Endodermal cell (in vitro differentiated cells): ENCODE data around the gene PRR20G. TPM values are rescaled to one million over a fixed set of nuclear protein-coding genes. Genes with fewer than 3 reads are reported as not detected.

ENCODE experiments used
- DNase-seq: peaks from one replicate; pipeline ENCODE4 v3.0.0-alpha.2; 2017
- H3K27ac ChIP-seq: 2 replicates; pipeline ENCODE4 v1.5.1; 2013; ENCODE audit warnings: mild to moderate bottlenecking, low read depth, low read length, moderate library complexity
- H3K27me3 ChIP-seq: 2 replicates; pipeline ENCODE4 v1.6.1; 2013; ENCODE audit warnings: mild to moderate bottlenecking, low read length, moderate library complexity; ENCODE audit not compliant: insufficient read depth, control insufficient read depth, poor library complexity, severe bottlenecking
- H3K36me3 ChIP-seq: 2 replicates; pipeline ENCODE4 v1.7.0; 2013; ENCODE audit warnings: mild to moderate bottlenecking, low read length, moderate library complexity; ENCODE audit not compliant: control insufficient read depth, insufficient read depth
- H3K4me1 ChIP-seq: one replicate; pipeline ENCODE4 v1.7.0; 2013; ENCODE audit warnings: low read length; ENCODE audit not compliant: control insufficient read depth, insufficient read depth
- H3K4me3 ChIP-seq: 2 replicates; pipeline ENCODE4 v1.5.1; 2013; ENCODE audit warnings: mild to moderate bottlenecking, low read length, moderate library complexity
- H3K9ac ChIP-seq: 2 replicates; pipeline ENCODE4 v1.6.1; 2013; ENCODE audit warnings: mild to moderate bottlenecking, low read length, moderate library complexity; ENCODE audit not compliant: poor library complexity, severe bottlenecking; ENCODE audit errors: extremely low read depth
- H3K9me3 ChIP-seq: 2 replicates; pipeline ENCODE4 v1.6.1; 2013; ENCODE audit warnings: mild to moderate bottlenecking, low read length, moderate library complexity; ENCODE audit not compliant: control insufficient read depth
- H3K27ac Mint-ChIP-seq: 2 replicates; pipeline ENCODE4 v1.8.0; 2020; ENCODE audit warnings: mixed read lengths
- H3K27me3 Mint-ChIP-seq: 2 replicates; pipeline ENCODE4 v1.8.0; 2021; ENCODE audit warnings: mild to moderate bottlenecking, mixed read lengths; ENCODE audit not compliant: insufficient read depth
- H3K36me3 Mint-ChIP-seq: 2 replicates; pipeline ENCODE4 v1.8.0; 2020; ENCODE audit warnings: low read depth, mixed read lengths
- H3K4me1 Mint-ChIP-seq: 2 replicates; pipeline ENCODE4 v1.8.0; 2020; ENCODE audit warnings: mixed read lengths
- H3K4me3 Mint-ChIP-seq: 2 replicates; pipeline ENCODE4 v1.8.0; 2020; ENCODE audit warnings: mild to moderate bottlenecking, moderate library complexity, mixed read lengths
- H3K9me3 Mint-ChIP-seq: 2 replicates; pipeline ENCODE4 v1.8.0; 2020; ENCODE audit warnings: mild to moderate bottlenecking, mixed read lengths
- WGBS, 2 experiments: methylation state at CpG; one replicate each; pipeline versions ENCODE4 v1.1.5 to v1.1.7; 2013; ENCODE audit warnings: missing lambda C conversion rate in 2 of 2, mixed read lengths in 1 of 2; ENCODE audit not compliant: insufficient coverage in 1 of 2, insufficient read length in 1 of 2; 5-methylcytosine and 5-hydroxymethylcytosine counted together
- total RNA-seq, 2 donors: library from RNA; stranded (reverse); fragmentation: NEBNext Ultra II Directional in 1 of 2; extraction: Animal tissue kit (Norgen Biotek cat#: 25700) in 1 of 2; gene quantifications; 2 replicates in 1 of 2; 3 replicates in 1 of 2; pipeline ENCODE4 v1.2.1, GENCODE V29; 2021
- TF ChIP-seq, protein P1 (sequence below): fragments of 200-600 bp; sonication (generic); conservative IDR thresholded peaks from 2 replicates; pipeline ENCODE4 v1.5.0; 2021; ENCODE audit warnings: antibody characterized with exemption, mild to moderate bottlenecking

PRR20G gene
- total RNA-seq, 2 donors from 2014 or later, result not detected

GRCh38 chr3:127307916-127308315 lies 20.1 kb upstream of the PRR20G start:
- TF ChIP-seq, protein P1, sequence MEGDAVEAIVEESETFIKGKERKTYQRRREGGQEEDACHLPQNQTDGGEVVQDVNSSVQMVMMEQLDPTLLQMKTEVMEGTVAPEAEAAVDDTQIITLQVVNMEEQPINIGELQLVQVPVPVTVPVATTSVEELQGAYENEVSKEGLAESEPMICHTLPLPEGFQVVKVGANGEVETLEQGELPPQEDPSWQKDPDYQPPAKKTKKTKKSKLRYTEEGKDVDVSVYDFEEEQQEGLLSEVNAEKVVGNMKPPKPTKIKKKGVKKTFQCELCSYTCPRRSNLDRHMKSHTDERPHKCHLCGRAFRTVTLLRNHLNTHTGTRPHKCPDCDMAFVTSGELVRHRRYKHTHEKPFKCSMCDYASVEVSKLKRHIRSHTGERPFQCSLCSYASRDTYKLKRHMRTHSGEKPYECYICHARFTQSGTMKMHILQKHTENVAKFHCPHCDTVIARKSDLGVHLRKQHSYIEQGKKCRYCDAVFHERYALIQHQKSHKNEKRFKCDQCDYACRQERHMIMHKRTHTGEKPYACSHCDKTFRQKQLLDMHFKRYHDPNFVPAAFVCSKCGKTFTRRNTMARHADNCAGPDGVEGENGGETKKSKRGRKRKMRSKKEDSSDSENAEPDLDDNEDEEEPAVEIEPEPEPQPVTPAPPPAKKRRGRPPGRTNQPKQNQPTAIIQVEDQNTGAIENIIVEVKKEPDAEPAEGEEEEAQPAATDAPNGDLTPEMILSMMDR, result no peak
- WGBS, 2 experiments, result 96 to 97% methylated on average over 3 of the region's 4 CpGs
- no peak overlapping the region for H3K4me3 Mint-ChIP-seq

DNA sequence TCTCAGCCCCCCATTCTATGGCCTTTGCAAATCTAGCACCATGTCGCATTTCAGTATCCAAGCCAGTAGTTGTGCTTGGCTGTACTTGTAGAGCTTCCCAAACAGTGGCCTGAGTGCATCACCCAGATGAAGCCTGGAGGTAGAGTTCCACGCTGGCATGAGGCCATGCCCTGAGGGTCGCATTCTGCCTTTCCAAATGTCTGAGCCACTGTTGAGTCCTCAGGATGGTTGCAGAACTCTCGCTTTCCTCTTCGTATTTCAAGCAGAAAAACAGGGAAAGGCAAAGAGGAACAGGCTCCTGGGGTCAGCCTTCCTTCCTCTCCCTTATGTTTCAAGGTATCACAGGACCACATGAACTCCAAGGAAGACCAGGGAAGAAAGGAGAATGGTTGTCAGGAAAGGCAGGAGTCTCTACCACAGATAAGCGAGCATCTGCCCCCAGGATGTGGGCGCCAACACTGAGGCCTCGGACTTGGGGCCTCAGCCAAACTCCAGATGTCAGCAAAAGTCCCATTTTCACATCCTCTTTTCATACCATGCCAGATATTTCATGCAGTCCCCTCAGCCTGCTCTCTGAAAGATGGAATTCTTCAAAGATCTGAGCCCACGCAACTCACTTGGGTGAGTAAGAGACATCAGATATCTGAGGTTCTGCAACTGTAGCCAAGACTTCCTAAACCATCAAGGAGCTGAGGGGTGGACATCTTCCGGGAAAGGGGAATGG lies 19.4 kb upstream of the PRR20G start:
- 81 to 88% methylated on average over 5 to 10 of the region's 10 CpGs for WGBS, 2 experiments

More at GRCh38 chr3:127307916-127308315, 20.1 kb upstream of the PRR20G start:
- Mint-ChIP-seq H3K27ac (no peak overlapping the region), H3K36me3 (no peaks in the 10 kb centered on the region), H3K9me3 (peaks cover 4% of the 10 kb centered on the region), H3K4me1 (no peaks in the 10 kb centered on the region), H3K27me3 (peaks cover 16% of the 10 kb centered on the region)
- no peaks in the 10 kb centered on the region for H3K9me3 ChIP-seq
- H3K4me1 ChIP-seq, result no peaks in the 10 kb centered on the region
- DNase-seq, result no peak
- no peak overlapping the region for H3K27ac ChIP-seq
- H3K9ac ChIP-seq, result no peak overlapping the region
- H3K27me3 ChIP-seq, result no peaks in the 10 kb centered on the region
- no peak overlapping the region for H3K4me3 ChIP-seq
- no peaks in the 10 kb centered on the region for H3K36me3 ChIP-seq

DNA sequence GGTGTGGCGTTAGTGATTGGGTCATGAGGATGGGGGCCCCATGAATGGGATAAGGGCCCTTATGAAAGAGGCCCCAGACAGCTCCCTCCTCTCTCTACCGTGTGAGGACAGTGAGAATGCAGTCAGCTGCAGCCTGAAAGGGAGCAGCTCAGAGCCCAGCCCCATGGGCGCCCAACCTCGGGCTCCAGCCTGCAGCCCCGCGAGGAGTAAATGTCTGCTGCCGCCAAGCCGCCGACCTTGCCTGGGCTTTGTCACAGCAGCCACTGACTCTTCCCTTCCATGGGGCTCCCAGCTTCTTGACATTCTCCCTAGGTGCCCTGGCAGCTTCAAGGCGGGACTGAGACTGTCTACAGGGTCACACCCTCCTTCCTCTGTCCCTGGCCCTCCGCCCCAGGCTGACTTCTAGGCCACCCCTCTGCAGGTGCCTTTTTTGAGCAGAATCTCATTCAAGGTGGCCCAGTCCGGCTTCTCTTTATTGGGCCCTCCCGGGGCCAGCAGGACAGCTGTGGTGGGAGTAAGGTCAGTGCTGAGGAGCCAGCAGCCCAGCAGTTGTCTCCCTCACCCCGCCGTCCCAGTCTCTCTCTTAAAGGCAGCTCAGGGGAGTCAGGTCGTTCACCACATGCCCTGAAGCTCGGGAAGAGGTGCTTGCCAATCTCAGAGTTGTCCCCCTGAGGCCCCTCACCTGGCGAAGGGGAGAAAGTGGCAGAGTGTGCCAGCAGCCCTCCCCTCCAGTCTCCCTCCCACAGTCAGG lies 18.7 kb upstream of the PRR20G start:
- Histone ChIP-seq H3K27me3 (peaks cover 10% of the 10 kb centered on the region), H3K36me3 (no peaks in the 10 kb centered on the region), H3K9ac (no peak overlapping the region), H3K27ac (no peak overlapping the region), H3K4me1 (no peaks in the 10 kb centered on the region), H3K4me3 (no peak overlapping the region), H3K9me3 (no peaks in the 10 kb centered on the region)
- DNase-seq, result no peak
- WGBS, 2 experiments, result 86 to 95% methylated on average over 6 to 18 of the region's 18 CpGs
- H3K4me1 Mint-ChIP-seq, result no peaks in the 10 kb centered on the region
- peaks cover 12% of the 10 kb centered on the region for H3K27me3 Mint-ChIP-seq
- no peak overlapping the region for H3K4me3 Mint-ChIP-seq
- no peaks in the 10 kb centered on the region for H3K36me3 Mint-ChIP-seq
- H3K9me3 Mint-ChIP-seq, result peaks cover 4% of the 10 kb centered on the region
- TF ChIP-seq, protein P1, result no peak
- H3K27ac Mint-ChIP-seq, result no peak overlapping the region

More for the DNA sequence above, 19.4 kb upstream of the PRR20G start:
- Histone ChIP-seq H3K9ac (no peak overlapping the region), H3K4me3 (no peak overlapping the region), H3K27ac (no peak overlapping the region), H3K36me3 (no peaks in the 10 kb centered on the region), H3K27me3 (peaks cover 2% of the 10 kb centered on the region), H3K9me3 (no peaks in the 10 kb centered on the region), H3K4me1 (no peaks in the 10 kb centered on the region)
- peaks cover 4% of the 10 kb centered on the region for H3K9me3 Mint-ChIP-seq
- H3K4me3 Mint-ChIP-seq, result no peak overlapping the region
- H3K27ac Mint-ChIP-seq, result no peak overlapping the region
- no peaks in the 10 kb centered on the region for H3K36me3 Mint-ChIP-seq
- TF ChIP-seq, protein P1, result no peak
- no peaks in the 10 kb centered on the region for H3K4me1 Mint-ChIP-seq
- peaks cover 13% of the 10 kb centered on the region for H3K27me3 Mint-ChIP-seq
- DNase-seq, result no peak
